Sigmoid colon (tissue), 7 donors: ENCODE measurements around the gene KCNIP4. TPM values are rescaled to one million over a fixed set of nuclear protein-coding genes. Genes with fewer than 3 reads are reported as not detected.

Experiments
- DNase-seq: peaks from one replicate; pipeline ENCODE4 v3.0.0-alpha.2; 2019
- H3K27ac ChIP-seq, 4 donors: fragments of 200-600 bp; sonication (generic); one replicate each; pipeline ENCODE4 v1.5.1; 2016 to 2019; ENCODE audit warnings: mild to moderate bottlenecking in 1 of 4
- H3K27me3 ChIP-seq, 3 donors: fragments of 200-600 bp; sonication (generic); one replicate each; pipeline ENCODE4 v1.5.1; 2019; ENCODE audit warnings: mild to moderate bottlenecking in 1 of 3
- H3K36me3 ChIP-seq, 4 donors: fragments of 200-600 bp; sonication (generic); one replicate each; pipeline ENCODE4 v1.5.1; 2016 to 2019
- H3K4me1 ChIP-seq, 4 donors: fragments of 200-600 bp; sonication (generic); one replicate each; pipeline ENCODE4 v1.5.1; 2017 to 2019
- H3K4me3 ChIP-seq, 4 donors: fragments of 200-600 bp; sonication (generic); one replicate each; pipeline ENCODE4 v1.5.1; 2017 to 2019; ENCODE audit warnings: mild to moderate bottlenecking in 2 of 4, moderate library complexity in 1 of 4
- H3K9me3 ChIP-seq, 4 donors: fragments of 200-600 bp in 3 of 4; sonication (generic) in 3 of 4; one replicate each; pipeline versions ENCODE4 v1.5.1 to v1.6.1; 2013 to 2019
- EP300 ChIP-seq, 4 donors: sonication (generic); formaldehyde crosslinking; IDR thresholded peaks; one replicate each; pipeline ENCODE4 v1.6.1; 2017; ENCODE audit warnings: antibody characterized with exemption in 4 of 4
- POLR2A ChIP-seq, 2 donors: fragments of 450-650 bp; IDR thresholded peaks; one replicate each; pipeline ENCODE4 v1.6.1; 2016; ENCODE audit warnings: antibody characterized with exemption in 2 of 2, mild to moderate bottlenecking in 2 of 2, moderate library complexity in 2 of 2
- POLR2AphosphoS5 ChIP-seq, 4 donors: sonication (generic); formaldehyde crosslinking; IDR thresholded peaks; one replicate each; pipeline ENCODE4 v1.6.1; 2017; ENCODE audit warnings: antibody characterized with exemption in 4 of 4
- WGBS, 2 donors: extraction: QIAGEN DNeasy Blood & Tissue Kit; methylation state at CpG; one replicate each; pipeline ENCODE4 v1.1.7; 2013; 5-methylcytosine and 5-hydroxymethylcytosine counted together
- intact Hi-C: fragments of 100-400 bp; cut with DNase I; formaldehyde crosslinking; loops from one replicate; pipeline ENCODE4 v1.15.1; 2023
- polyA plus RNA-seq, 3 donors: library from polyadenylated mRNA; stranded (reverse); fragments of 200-250 nt; gene quantifications; one replicate each; pipeline ENCODE4 v1.2.3, GENCODE V29; 2013
- total RNA-seq, 4 donors: library from RNA; depleted of rRNA; stranded (reverse); fragments of >200 nt; gene quantifications; one replicate each; pipeline ENCODE4 v1.1.0, GENCODE V29; 2016
- TF ChIP-seq, protein P1 (sequence below), 4 experiments: fragments of 450-650 bp in 3 of 4; fragments of 200-600 bp in 1 of 4; IDR thresholded peaks; one replicate each; pipeline ENCODE4 v1.5.1; 2016 to 2019; ENCODE audit warnings: antibody characterized with exemption in 4 of 4, mild to moderate bottlenecking in 3 of 4, moderate library complexity in 2 of 4
- donor health status: healthy with polysubstance abuse.
- donor health status: Bipolar disorder and iron deficiency.
- donor health status: healthy.

KCNIP4 gene
- total and polyA plus RNA-seq, 7 donors: 0.60 to 28.5 (median 14.0) TPM; not detected in 1

DNA sequence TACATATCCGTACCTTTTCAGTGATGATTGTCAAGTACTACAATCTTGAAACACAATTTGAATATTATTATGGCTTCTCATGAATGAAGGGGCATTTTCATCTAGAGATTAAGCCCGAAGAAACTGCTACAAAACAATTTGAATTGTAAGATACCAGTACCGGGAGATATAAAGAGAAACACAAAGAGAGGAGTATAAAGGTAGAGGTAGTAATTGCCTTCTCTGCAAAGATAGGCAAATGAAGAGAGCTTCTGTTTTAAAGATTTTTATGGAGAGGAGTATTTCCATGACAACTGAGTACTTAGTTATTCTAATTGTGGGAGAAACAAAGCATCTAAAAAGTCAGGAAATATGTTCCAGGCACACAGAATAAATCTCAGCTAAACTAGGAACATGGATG lies 25.3 kb upstream of the KCNIP4 start:
- Histone ChIP-seq H3K27ac (no peak overlapping the region), H3K36me3 (no peaks in the 10 kb centered on the region), H3K27me3 (no peaks in the 10 kb centered on the region), H3K4me3 (no peak overlapping the region), H3K4me1 (no peaks in the 10 kb centered on the region), H3K9me3 (no peaks in the 10 kb centered on the region)
- 66 to 69% methylated on average over 3 of the region's 3 CpGs for WGBS, 2 donors
- intact Hi-C loops: no loop called here
- no peak for DNase-seq
- TF ChIP-seq, protein P1, sequence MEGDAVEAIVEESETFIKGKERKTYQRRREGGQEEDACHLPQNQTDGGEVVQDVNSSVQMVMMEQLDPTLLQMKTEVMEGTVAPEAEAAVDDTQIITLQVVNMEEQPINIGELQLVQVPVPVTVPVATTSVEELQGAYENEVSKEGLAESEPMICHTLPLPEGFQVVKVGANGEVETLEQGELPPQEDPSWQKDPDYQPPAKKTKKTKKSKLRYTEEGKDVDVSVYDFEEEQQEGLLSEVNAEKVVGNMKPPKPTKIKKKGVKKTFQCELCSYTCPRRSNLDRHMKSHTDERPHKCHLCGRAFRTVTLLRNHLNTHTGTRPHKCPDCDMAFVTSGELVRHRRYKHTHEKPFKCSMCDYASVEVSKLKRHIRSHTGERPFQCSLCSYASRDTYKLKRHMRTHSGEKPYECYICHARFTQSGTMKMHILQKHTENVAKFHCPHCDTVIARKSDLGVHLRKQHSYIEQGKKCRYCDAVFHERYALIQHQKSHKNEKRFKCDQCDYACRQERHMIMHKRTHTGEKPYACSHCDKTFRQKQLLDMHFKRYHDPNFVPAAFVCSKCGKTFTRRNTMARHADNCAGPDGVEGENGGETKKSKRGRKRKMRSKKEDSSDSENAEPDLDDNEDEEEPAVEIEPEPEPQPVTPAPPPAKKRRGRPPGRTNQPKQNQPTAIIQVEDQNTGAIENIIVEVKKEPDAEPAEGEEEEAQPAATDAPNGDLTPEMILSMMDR (IDR thresholded peaks at IDR 0.05): no peak
- TF ChIP-seq EP300 (IDR thresholded peaks at IDR 0.05) (no peak), POLR2A (IDR thresholded peaks at IDR 0.05) (no peak), POLR2AphosphoS5 (IDR thresholded peaks at IDR 0.05) (no peak)

DNA sequence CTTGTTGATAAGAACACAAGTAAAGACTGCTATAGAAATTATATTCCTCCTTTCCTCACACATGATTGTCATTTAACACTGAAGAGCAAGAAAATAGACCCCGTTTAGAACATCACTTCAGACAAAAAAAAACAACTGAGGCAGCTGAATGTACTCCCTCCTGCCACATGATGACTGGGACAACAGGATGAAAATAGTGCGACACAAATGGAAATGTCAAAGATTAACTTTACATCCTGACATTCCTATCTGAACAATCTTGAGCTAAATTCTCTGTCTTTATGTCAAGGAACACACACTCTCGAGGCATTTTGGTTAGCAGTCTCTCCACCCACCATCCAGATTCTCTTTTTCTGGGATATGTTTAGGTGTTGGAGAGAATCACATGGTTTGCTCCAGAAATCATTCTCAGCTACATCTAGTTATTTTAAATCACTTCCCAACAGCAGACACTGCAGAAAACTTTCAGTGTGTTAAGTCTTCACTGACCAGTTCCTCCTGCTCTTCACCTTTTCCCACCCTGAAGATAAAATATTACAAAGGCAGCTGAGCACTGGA lies 16.3 kb upstream of the KCNIP4 start:
- Histone ChIP-seq H3K27ac (no peak overlapping the region), H3K4me3 (no peak overlapping the region), H3K27me3 (no peaks in the 10 kb centered on the region), H3K4me1 (no peaks in the 10 kb centered on the region), H3K9me3 (no peaks in the 10 kb centered on the region), H3K36me3 (no peaks in the 10 kb centered on the region)
- intact Hi-C loops: no loop called here
- 54 to 71% methylated on average over 3 of the region's 3 CpGs for WGBS, 2 donors
- TF ChIP-seq EP300 (IDR thresholded peaks at IDR 0.05) (no peak), POLR2A (IDR thresholded peaks at IDR 0.05) (no peak), POLR2AphosphoS5 (IDR thresholded peaks at IDR 0.05) (no peak)
- TF ChIP-seq, protein P1 (IDR thresholded peaks at IDR 0.05): no peak
- no peak for DNase-seq

DNA sequence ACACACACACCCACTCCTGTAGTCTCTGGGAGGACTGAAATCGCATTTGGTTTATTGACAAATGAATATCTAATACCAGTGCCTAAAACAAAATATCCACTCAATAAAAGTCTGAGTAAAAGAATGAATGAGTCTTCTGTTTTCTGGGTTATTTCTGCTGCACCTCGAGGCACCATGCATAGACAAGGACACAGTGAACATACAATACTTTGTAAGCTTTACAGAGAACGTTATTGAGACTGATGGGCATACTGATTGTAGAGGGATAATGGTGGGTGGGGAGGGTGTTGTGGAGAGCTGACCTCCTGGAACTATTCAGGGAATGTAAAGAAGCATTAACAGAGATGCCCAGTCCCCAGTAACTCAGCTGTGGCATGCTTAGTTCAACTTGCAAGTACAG lies 14.1 kb upstream of the KCNIP4 start:
- DNase-seq: no peak
- intact Hi-C loops: no loop called here
- 51 to 70% methylated on average over 3 of the region's 3 CpGs for WGBS, 2 donors

DNA sequence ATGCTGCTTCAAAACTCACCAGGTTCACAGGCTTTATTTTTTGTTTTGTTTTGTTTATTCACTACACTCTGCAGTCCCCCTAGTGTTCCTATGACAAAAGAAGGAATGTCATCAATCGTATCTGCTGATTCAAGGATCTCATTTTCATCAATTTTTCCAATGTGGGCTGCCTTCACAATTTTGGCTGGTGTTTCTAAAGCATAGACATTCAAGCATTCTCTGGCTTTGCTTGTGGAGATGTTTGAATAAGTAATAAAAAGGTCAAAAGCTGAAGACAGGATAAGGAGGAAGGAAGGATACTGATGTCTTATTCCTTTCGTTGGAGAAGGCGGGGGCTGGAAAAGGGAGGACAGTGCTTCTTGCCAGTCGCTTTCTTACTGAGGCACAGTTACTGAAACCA lies 12.2 kb upstream of the KCNIP4 start:
- Histone ChIP-seq H3K4me1 (no peaks in the 10 kb centered on the region), H3K36me3 (no peaks in the 10 kb centered on the region), H3K27me3 (no peaks in the 10 kb centered on the region), H3K4me3 (no peak overlapping the region), H3K27ac (no peak overlapping the region), H3K9me3 (no peaks in the 10 kb centered on the region)
- 79 to 84% methylated on average over 4 of the region's 4 CpGs for WGBS, 2 donors
- DNase-seq: no peak
- TF ChIP-seq POLR2A (IDR thresholded peaks at IDR 0.05): no peak
- TF ChIP-seq EP300 (IDR thresholded peaks at IDR 0.05): no peak
- TF ChIP-seq POLR2AphosphoS5 (IDR thresholded peaks at IDR 0.05): no peak
- TF ChIP-seq, protein P1 (IDR thresholded peaks at IDR 0.05): no peak
- intact Hi-C loops: no loop called here

More for the DNA sequence above, 14.1 kb upstream of the KCNIP4 start:
- Histone ChIP-seq H3K4me1 (no peaks in the 10 kb centered on the region), H3K27ac (no peak overlapping the region), H3K9me3 (no peaks in the 10 kb centered on the region), H3K36me3 (no peaks in the 10 kb centered on the region), H3K27me3 (no peaks in the 10 kb centered on the region), H3K4me3 (no peak overlapping the region)
- TF ChIP-seq POLR2AphosphoS5 (IDR thresholded peaks at IDR 0.05) (no peak), EP300 (IDR thresholded peaks at IDR 0.05) (no peak), POLR2A (IDR thresholded peaks at IDR 0.05) (no peak)
- TF ChIP-seq, protein P1 (IDR thresholded peaks at IDR 0.05): no peak

DNA sequence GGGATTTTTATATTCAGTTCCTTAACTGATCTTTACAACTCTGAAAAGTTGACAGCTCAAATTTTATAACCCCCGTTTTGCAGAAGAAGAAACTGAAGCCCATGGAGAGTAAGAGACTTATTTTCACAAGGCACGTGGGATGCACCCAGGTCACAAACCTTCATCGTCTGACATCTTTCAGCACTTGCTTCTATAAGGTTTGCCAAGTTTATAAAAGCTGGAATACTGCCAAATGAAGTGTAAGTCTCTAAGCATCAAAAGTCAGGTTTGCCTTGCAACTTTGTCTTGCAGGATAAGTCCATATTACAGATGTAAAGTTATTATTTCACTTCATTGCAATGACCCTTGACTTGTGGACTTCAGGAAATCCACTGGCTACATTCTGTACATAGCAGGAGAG lies 6.3 kb upstream of the KCNIP4 start:
- intact Hi-C loops: no loop called here
- no peak for DNase-seq
- no peak overlapping the region for H3K4me3 ChIP-seq
- H3K9me3 ChIP-seq: no peaks in the 10 kb centered on the region
- H3K27me3 ChIP-seq: no peaks in the 10 kb centered on the region
- H3K36me3 ChIP-seq: no peaks in the 10 kb centered on the region
- TF ChIP-seq POLR2A (IDR thresholded peaks at IDR 0.05): no peak
- TF ChIP-seq, protein P1 (IDR thresholded peaks at IDR 0.05): no peak
- TF ChIP-seq EP300 (IDR thresholded peaks at IDR 0.05): no peak
- no peak for TF ChIP-seq POLR2AphosphoS5 (IDR thresholded peaks at IDR 0.05)
- H3K27ac ChIP-seq: no peak overlapping the region
- peaks cover 0 to 12% (median 4%) of the 10 kb centered on the region in 4 donors for H3K4me1 ChIP-seq
- WGBS, 2 donors: 9 to 54% methylated on average over 3 of the region's 3 CpGs
